Gastroesophageal sphincter (tissue), 3 donors: ENCODE results near the gene BCAR3.

Experiments used
- EP300 ChIP-seq: sonication (generic); formaldehyde crosslinking; IDR thresholded peaks from one replicate; pipeline ENCODE4 v1.6.1; 2017; ENCODE audit warnings: antibody characterized with exemption, mild to moderate bottlenecking
- POLR2A ChIP-seq, 2 donors: fragments of 450-650 bp; IDR thresholded peaks; one replicate each; pipeline ENCODE4 v1.6.1; 2017; ENCODE audit warnings: antibody characterized with exemption in 2 of 2, mild to moderate bottlenecking in 2 of 2, moderate library complexity in 1 of 2
- TF ChIP-seq, protein P1 (sequence below), 4 experiments: fragments of 200-600 bp in 2 of 4; fragments of 450-650 bp in 2 of 4; sonication (generic) in 1 of 4; IDR thresholded peaks; one replicate each; pipeline ENCODE4 v1.5.1; 2017 to 2019; ENCODE audit warnings: antibody characterized with exemption in 4 of 4, mild to moderate bottlenecking in 2 of 4, moderate library complexity in 2 of 4

DNA sequence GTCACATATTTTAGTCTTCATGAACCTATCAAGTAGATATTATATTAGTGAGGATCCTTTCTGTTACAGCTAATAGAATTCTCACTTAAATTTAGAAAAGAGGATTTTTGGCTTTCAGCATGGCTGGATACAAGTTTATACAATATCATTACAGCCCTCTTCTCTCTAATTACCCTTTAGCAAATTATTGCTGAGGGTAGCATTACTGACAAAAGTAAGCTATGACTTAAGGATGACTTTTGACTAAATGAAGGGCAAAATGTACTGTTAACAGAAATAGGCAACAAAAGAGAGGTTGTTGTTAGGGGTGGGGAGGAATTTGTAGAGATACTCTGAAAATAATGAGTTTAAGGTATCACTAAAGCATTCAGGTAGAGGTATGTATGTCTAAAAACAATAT, 148.0 kb downstream of the BCAR3 start:
- TF ChIP-seq, protein P1, sequence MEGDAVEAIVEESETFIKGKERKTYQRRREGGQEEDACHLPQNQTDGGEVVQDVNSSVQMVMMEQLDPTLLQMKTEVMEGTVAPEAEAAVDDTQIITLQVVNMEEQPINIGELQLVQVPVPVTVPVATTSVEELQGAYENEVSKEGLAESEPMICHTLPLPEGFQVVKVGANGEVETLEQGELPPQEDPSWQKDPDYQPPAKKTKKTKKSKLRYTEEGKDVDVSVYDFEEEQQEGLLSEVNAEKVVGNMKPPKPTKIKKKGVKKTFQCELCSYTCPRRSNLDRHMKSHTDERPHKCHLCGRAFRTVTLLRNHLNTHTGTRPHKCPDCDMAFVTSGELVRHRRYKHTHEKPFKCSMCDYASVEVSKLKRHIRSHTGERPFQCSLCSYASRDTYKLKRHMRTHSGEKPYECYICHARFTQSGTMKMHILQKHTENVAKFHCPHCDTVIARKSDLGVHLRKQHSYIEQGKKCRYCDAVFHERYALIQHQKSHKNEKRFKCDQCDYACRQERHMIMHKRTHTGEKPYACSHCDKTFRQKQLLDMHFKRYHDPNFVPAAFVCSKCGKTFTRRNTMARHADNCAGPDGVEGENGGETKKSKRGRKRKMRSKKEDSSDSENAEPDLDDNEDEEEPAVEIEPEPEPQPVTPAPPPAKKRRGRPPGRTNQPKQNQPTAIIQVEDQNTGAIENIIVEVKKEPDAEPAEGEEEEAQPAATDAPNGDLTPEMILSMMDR (IDR thresholded peaks at IDR 0.05) = no peak
- TF ChIP-seq POLR2A (IDR thresholded peaks at IDR 0.05) (no peak), EP300 (no peak)
